Panc1 (cell line): ENCODE data around the gene PKLR. TPM values are rescaled to one million over a fixed set of nuclear protein-coding genes. Genes with fewer than 3 reads are reported as not detected.
A peak's percentile ranks its signal among the peaks of the same experiment; 100 is the strongest.

Source experiments
- ATAC-seq: fragments of 200-7000 bp; cut with Tn5 transposase; 2 replicates; pipeline ENCODE4 v1.9.1; 2020; ENCODE audit warnings: mild to moderate bottlenecking, moderate library complexity
- BruUV-seq: library from RNA; stranded (reverse); fragments of 400-500 nt; replicated peaks from 2 replicates; lab custom pipeline; 2021; lab: Mats Ljungman, UMichigan
- CTCF ChIA-PET: fragments of 300-600 bp; sonication (Branson Sonifier 250); formaldehyde crosslinking; loops from one replicate; lab custom pipeline; 2022; ENCODE audit warnings: antibody characterized with exemption; lab: Charles Lee
- POLR2A ChIA-PET: fragments of 300-600 bp; sonication (Branson Sonifier 250); formaldehyde crosslinking; loops from one replicate; lab custom pipeline; 2022; ENCODE audit warnings: antibody characterized with exemption; lab: Charles Lee
- DNase-seq: peaks from one replicate; pipeline ENCODE4 v3.0.0-alpha.2; 2010; ENCODE audit warnings: low read depth, low spot score
- H3K27ac ChIP-seq: 2 replicates; pipeline ENCODE4 v1.5.1; 2011; ENCODE audit warnings: mild to moderate bottlenecking, low read length, inconsistent platforms
- H3K27me3 ChIP-seq: fragments of 200-500 bp; sonication (Bioruptor generic); 2 replicates; pipeline ENCODE4 v1.6.0; 2014; ENCODE audit warnings: low read length, inconsistent platforms; ENCODE audit not compliant: control insufficient read depth, insufficient read depth
- H3K36me3 ChIP-seq: fragments of 200-500 bp; sonication (Bioruptor generic); 2 replicates; pipeline ENCODE4 v1.5.1; 2014; ENCODE audit warnings: inconsistent platforms, mild to moderate bottlenecking, low read length, moderate library complexity; ENCODE audit not compliant: control insufficient read depth, insufficient read depth
- H3K4me1 ChIP-seq: 2 replicates; pipeline ENCODE4 v1.5.1; 2011; ENCODE audit warnings: inconsistent platforms, mild to moderate bottlenecking, low read length, moderate library complexity; ENCODE audit not compliant: control insufficient read depth, insufficient read depth
- H3K4me3 ChIP-seq, 2 experiments: 2 replicates each; pipeline ENCODE4 v1.5.1; 2011 to 2012; ENCODE audit warnings: low read depth in 2 of 2, low read length in 2 of 2, mild to moderate bottlenecking in 2 of 2, inconsistent platforms in 1 of 2, moderate library complexity in 1 of 2
- H3K9me3 ChIP-seq: fragments of 200-500 bp; sonication (Bioruptor generic); 2 replicates; pipeline ENCODE4 v1.5.1; 2014; ENCODE audit warnings: low read depth, mild to moderate bottlenecking, inconsistent platforms, low read length, moderate library complexity; ENCODE audit not compliant: control insufficient read depth, insufficient read depth
- CTCF ChIP-seq: fragments of 450-650 bp; IDR thresholded peaks from 2 replicates; pipeline ENCODE4 v1.5.1; 2017; ENCODE audit warnings: mild to moderate bottlenecking
- POLR2AphosphoS5 ChIP-seq: IDR thresholded peaks from 2 replicates; pipeline ENCODE4 v1.6.1; 2012; ENCODE audit warnings: mild to moderate bottlenecking, low read depth, low read length, moderate library complexity
- REST ChIP-seq, 2 experiments: IDR thresholded peaks; 2 replicates each; pipeline ENCODE4 v1.6.1; 2011 to 2012; ENCODE audit warnings: low read depth in 2 of 2, control low read depth in 1 of 2, low read length in 1 of 2, mild to moderate bottlenecking in 1 of 2, moderate library complexity in 1 of 2; ENCODE audit not compliant: insufficient read depth in 1 of 2
- SIN3A ChIP-seq: IDR thresholded peaks from 2 replicates; pipeline ENCODE4 v1.6.1; 2012; ENCODE audit warnings: low read depth, mild to moderate bottlenecking, low read length, moderate library complexity, borderline replicate concordance; ENCODE audit not compliant: insufficient read depth
- TCF7L2 ChIP-seq: IDR thresholded peaks from 2 replicates; pipeline ENCODE4 v1.6.1; 2011; ENCODE audit warnings: mild to moderate bottlenecking, low read depth, low read length, inconsistent platforms
- in situ Hi-C: cut with HindIII; loops from 2 replicates; pipeline ENCODE4 v1.10.0; 2016; ENCODE audit warnings: low sequenced_read_pairs, low pct_unique_long_range_greater_than_20kb
- intact Hi-C: fragments of 100-400 bp; cut with micrococcal nuclease; formaldehyde crosslinking; loops from one replicate; pipeline ENCODE4 v1.10.0; 2022; ENCODE audit not compliant: unreplicated experiment
- total RNA-seq: library from RNA; stranded (reverse); gene quantifications from one replicate; pipeline ENCODE4 v1.2.1, GENCODE V29; 2021; ENCODE audit not compliant: unreplicated experiment

The PKLR gene
- total RNA-seq, 1 experiment from 2014 or later = 0.13 TPM

DNA sequence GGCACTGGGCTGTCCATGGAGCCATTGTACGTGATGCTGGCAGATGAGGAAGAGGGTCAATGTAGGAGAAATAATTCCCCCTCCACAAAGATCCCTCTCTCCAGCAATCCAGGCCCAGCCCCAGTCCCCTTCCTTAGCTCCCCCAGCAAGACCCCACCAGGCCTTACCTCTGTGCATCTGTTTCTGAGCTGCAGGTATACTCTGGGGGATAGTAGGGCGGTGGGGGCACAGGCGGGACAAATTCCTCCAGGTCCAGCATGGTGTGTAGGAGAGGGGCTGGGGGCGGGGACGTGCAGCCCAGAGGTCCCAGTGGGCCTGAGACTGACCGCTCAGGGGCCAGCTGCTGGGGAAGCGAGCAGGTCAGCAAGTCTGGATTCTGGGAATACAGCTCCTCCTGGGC is 49.7 kb downstream of the PKLR start:
- CTCF ChIA-PET = interaction anchor here (0.6 to 3.9 kb wide), 9 partner anchors 12 to 397 kb away, joined by 3 to 34 read pairs (median 3); partner anchors contain the start of genes FDPS and RUSC1
- Histone ChIP-seq H3K9me3 (no peaks in the 10 kb centered on the region), H3K4me1 (peaks cover 8% of the 10 kb centered on the region), H3K4me3 (no peak overlapping the region), H3K27me3 (no peaks in the 10 kb centered on the region), H3K27ac (no peak overlapping the region), H3K36me3 (peaks cover 3% of the 10 kb centered on the region; the same call in 1 of the 2 replicates)
- POLR2A ChIA-PET = interaction anchor here (1.2 kb wide), 1 partner anchor 65 kb away, joined by 3 read pairs; no protein-coding TSS in a partner anchor
- intact Hi-C loops (no loop called here), in situ Hi-C loops (no loop called here)
- BruUV-seq = no TSS peak
- DNase-seq (no peak), ATAC-seq (no peak)
- TF ChIP-seq SIN3A (no peak), POLR2AphosphoS5 (no peak), REST (IDR thresholded peaks at IDR 0.05; ENCODE audit: insufficient read depth in 1 of 2, low read depth in 2 of 2, low read length in 1 of 2) (no peak), CTCF (no peak), TCF7L2 (no peak)

DNA sequence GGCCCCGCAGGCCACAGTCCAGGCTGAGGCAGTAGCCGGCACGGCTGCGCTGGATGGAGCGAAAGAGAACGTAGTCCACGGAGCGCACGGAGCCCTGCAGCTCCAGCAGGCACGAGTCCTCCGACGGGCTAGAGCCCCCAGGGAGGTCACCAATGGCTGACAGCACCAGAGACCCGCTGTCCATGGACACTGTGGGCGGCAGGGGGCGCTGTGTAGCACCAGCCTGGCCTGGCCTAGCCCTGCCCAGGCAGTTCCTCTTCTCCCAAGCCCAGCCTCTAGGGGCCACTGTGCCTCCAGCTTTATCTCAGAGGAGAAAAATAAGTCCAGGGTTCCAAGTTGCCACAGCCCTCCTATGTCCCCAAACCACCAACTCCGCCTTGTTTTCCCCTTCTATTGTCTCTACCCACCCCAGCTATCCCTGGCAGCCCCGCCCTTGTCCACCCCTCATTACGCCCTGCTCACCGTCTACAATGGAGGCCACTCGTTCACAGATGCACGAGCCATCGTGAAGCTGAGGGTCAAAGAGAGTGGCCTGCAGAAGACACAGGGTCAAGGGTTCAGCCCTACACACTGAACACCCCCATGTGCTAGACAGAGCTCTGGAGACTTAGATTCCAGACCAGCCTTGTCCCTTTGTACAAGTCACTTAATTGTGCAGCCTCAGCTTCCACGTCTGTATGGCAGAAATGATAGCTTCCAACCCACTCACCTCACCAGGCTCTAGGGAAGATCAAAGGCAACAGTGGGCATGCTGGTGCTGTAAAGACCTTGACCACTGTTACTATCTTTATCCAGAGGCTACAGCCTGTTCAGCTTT is 50.4 kb downstream of the PKLR start:
- H3K4me1 ChIP-seq = peaks cover 7% of the 10 kb centered on the region
- ATAC-seq (peak; percentile 89), DNase-seq (no peak)
- TF ChIP-seq REST (IDR thresholded peaks at IDR 0.05; ENCODE audit: insufficient read depth in 1 of 2, low read depth in 2 of 2, low read length in 1 of 2) (no peak), CTCF (peak; percentile 100), POLR2AphosphoS5 (peak; percentile 24; the same call in 1 of the 2 replicates), TCF7L2 (peak; percentile 67), SIN3A (no peak)
- H3K9me3 ChIP-seq = no peaks in the 10 kb centered on the region
- intact Hi-C loops = no loop called here
- in situ Hi-C loops = no loop called here
- no peak overlapping the region for H3K4me3 ChIP-seq
- peak overlapping the region; percentile 9; the same call in 1 of the 2 replicates for H3K27ac ChIP-seq
- H3K36me3 ChIP-seq = peaks cover 3% of the 10 kb centered on the region; the same call in 1 of the 2 replicates
- BruUV-seq = no TSS peak
- H3K27me3 ChIP-seq = no peaks in the 10 kb centered on the region
- ChIA-PET CTCF (interaction anchor here (0.6 to 3.9 kb wide), 12 partner anchors 9 to 348 kb away, joined by 3 to 34 read pairs (median 4); partner anchors contain the start of genes CLK2, FDPS and RUSC1), POLR2A (interaction anchor here (0.5 to 1.2 kb wide), 3 partner anchors 66 to 178 kb away, joined by 3 to 13 read pairs (median 3); no protein-coding TSS in a partner anchor)
